ENCODE data around the gene DIP2C. TPM values are rescaled to one million over a fixed set of nuclear protein-coding genes. Genes with fewer than 3 reads are reported as not detected.

Gene DIP2C
- total RNA-seq, 2 donors from 2014 or later = 13.0 to 13.7 TPM

DNA sequence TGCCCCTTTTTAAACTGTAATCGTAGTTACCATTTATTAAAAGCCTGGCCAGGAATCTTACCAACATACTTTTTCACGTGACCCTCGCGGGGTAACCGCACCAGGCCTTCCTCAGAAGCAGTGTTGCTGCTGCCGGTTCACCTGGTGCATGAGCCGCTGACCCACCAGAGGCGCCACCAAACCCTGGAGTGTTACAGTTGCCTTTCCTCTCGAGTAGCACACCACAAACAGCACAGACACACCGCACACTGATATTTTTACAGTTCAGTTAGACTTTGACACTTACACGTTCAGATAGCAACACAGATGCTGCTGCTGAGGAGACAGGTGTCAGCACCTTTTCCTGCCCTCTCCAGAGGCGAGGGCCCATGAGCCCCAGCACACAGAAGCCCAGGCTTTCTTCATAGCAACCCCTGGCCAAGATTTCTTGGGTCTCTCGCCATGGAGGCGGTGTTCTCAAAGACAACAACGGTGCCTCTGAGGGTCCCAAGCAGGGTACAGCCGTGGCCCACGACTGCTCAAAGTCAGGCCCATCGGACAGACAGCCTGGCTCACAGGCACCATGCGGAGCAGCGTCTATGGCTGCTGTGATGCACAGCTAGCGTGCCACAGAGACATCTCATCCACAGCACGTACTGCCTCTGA lies 123.1 kb downstream of the DIP2C start:
- no peaks in the 10 kb centered on the region for H3K36me3 ChIP-seq (ENCODE audit: control insufficient read depth, insufficient read depth, low read length)
- H3K4me1 ChIP-seq (ENCODE audit: control insufficient read depth, insufficient read depth, low read length) = peaks cover 6% of the 10 kb centered on the region
- 93 to 94% methylated on average over 21 to 22 of the region's 22 CpGs for WGBS, 2 experiments (ENCODE audit: insufficient coverage in 1 of 2, insufficient read length in 1 of 2)
- peaks cover 33% of the 10 kb centered on the region for H3K9me3 Mint-ChIP-seq
- no peaks in the 10 kb centered on the region for H3K27me3 ChIP-seq (ENCODE audit: control insufficient read depth, insufficient read depth, low read length, poor library complexity, severe bottlenecking)
- H3K4me1 Mint-ChIP-seq = no peaks in the 10 kb centered on the region
- peak; percentile 36 for DNase-seq
- peaks cover 24% of the 10 kb centered on the region for H3K36me3 Mint-ChIP-seq (ENCODE audit: low read depth)
- H3K9me3 ChIP-seq (ENCODE audit: control insufficient read depth, low read length) = peaks cover 16% of the 10 kb centered on the region
- H3K9ac ChIP-seq (ENCODE audit: extremely low read depth, low read length, poor library complexity, severe bottlenecking) = no peak overlapping the region
- no peak overlapping the region for H3K27ac Mint-ChIP-seq
- no peaks in the 10 kb centered on the region for H3K27me3 Mint-ChIP-seq (ENCODE audit: insufficient read depth)
- no peak overlapping the region for H3K27ac ChIP-seq (ENCODE audit: low read depth, low read length)
- H3K4me3 Mint-ChIP-seq = no peak overlapping the region
- no peak overlapping the region for H3K4me3 ChIP-seq (ENCODE audit: low read length)
- TF ChIP-seq, protein P1, sequence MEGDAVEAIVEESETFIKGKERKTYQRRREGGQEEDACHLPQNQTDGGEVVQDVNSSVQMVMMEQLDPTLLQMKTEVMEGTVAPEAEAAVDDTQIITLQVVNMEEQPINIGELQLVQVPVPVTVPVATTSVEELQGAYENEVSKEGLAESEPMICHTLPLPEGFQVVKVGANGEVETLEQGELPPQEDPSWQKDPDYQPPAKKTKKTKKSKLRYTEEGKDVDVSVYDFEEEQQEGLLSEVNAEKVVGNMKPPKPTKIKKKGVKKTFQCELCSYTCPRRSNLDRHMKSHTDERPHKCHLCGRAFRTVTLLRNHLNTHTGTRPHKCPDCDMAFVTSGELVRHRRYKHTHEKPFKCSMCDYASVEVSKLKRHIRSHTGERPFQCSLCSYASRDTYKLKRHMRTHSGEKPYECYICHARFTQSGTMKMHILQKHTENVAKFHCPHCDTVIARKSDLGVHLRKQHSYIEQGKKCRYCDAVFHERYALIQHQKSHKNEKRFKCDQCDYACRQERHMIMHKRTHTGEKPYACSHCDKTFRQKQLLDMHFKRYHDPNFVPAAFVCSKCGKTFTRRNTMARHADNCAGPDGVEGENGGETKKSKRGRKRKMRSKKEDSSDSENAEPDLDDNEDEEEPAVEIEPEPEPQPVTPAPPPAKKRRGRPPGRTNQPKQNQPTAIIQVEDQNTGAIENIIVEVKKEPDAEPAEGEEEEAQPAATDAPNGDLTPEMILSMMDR (conservative IDR thresholded peaks at IDR 0.05) = no peak

DNA sequence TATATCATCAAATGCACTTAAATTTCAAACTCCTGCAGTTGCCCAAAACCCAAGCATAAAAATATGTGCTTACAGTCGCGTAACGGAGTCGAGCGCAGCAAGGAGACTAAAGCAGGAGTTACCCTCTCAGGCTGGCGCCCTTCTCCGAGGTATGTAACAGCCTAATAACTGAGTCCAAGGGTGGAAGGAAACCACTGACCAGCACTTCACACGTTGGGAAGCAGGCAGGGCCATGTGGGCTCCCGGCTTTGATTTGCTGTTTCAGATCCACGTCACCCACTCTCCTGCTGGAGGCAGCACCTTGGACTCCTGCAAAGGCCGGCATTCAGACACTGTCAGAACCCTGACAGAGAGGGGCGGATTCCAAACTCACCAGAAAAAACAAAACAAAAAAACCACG lies 123.8 kb downstream of the DIP2C start:
- H3K27me3 Mint-ChIP-seq (ENCODE audit: insufficient read depth) = no peaks in the 10 kb centered on the region
- H3K9ac ChIP-seq (ENCODE audit: extremely low read depth, low read length, poor library complexity, severe bottlenecking) = no peak overlapping the region
- no peak overlapping the region for H3K4me3 ChIP-seq (ENCODE audit: low read length)
- peaks cover 16% of the 10 kb centered on the region for H3K9me3 ChIP-seq (ENCODE audit: control insufficient read depth, low read length)
- peaks cover 33% of the 10 kb centered on the region for H3K9me3 Mint-ChIP-seq
- TF ChIP-seq, protein P1 (conservative IDR thresholded peaks at IDR 0.05) = no peak
- WGBS, 2 experiments (ENCODE audit: insufficient coverage in 1 of 2, insufficient read length in 1 of 2) = 94 to 98% methylated on average over 8 to 13 of the region's 13 CpGs
- no peaks in the 10 kb centered on the region for H3K27me3 ChIP-seq (ENCODE audit: control insufficient read depth, insufficient read depth, low read length, poor library complexity, severe bottlenecking)
- H3K27ac ChIP-seq (ENCODE audit: low read depth, low read length) = no peak overlapping the region
- peaks cover 2% of the 10 kb centered on the region for H3K4me1 Mint-ChIP-seq
- no peaks in the 10 kb centered on the region for H3K36me3 ChIP-seq (ENCODE audit: control insufficient read depth, insufficient read depth, low read length)
- peaks cover 6% of the 10 kb centered on the region for H3K4me1 ChIP-seq (ENCODE audit: control insufficient read depth, insufficient read depth, low read length)
- no peak overlapping the region for H3K4me3 Mint-ChIP-seq
- peak; percentile 22 for DNase-seq
- H3K36me3 Mint-ChIP-seq (ENCODE audit: low read depth) = peaks cover 24% of the 10 kb centered on the region
- H3K27ac Mint-ChIP-seq = no peak overlapping the region

DNA sequence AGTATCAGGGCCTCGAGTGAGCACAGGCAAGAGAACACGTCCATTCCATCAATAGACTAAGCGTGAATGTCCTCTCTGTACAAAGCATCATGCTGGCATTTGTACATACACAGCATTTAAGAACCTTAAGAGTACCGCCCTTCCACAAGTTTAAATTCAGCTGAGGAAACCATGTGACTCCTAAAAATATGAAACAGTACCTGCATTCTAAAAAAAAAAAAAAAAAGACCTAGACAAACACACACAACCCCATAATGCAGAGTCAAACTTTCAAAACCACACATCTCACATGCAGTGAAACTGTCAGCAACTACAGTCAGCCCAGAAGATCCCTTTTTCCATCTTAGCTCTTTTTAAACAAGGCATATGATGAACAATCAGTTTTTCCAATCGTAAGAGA lies 124.3 kb downstream of the DIP2C start:
- Histone ChIP-seq H3K4me3 (ENCODE audit: low read length) (no peak overlapping the region), H3K9ac (ENCODE audit: extremely low read depth, low read length, poor library complexity, severe bottlenecking) (no peak overlapping the region), H3K9me3 (ENCODE audit: control insufficient read depth, low read length) (peaks cover 16% of the 10 kb centered on the region), H3K27me3 (ENCODE audit: control insufficient read depth, insufficient read depth, low read length, poor library complexity, severe bottlenecking) (no peaks in the 10 kb centered on the region), H3K27ac (ENCODE audit: low read depth, low read length) (no peak overlapping the region), H3K36me3 (ENCODE audit: control insufficient read depth, insufficient read depth, low read length) (no peaks in the 10 kb centered on the region), H3K4me1 (ENCODE audit: control insufficient read depth, insufficient read depth, low read length) (peaks cover 6% of the 10 kb centered on the region)
- no peaks in the 10 kb centered on the region for H3K27me3 Mint-ChIP-seq (ENCODE audit: insufficient read depth)
- H3K36me3 Mint-ChIP-seq (ENCODE audit: low read depth) = peaks cover 21% of the 10 kb centered on the region
- H3K4me1 Mint-ChIP-seq = peaks cover 8% of the 10 kb centered on the region
- no peak for DNase-seq
- WGBS, 2 experiments (ENCODE audit: insufficient coverage in 1 of 2, insufficient read length in 1 of 2) = 93 to 94% methylated on average over 4 to 5 of the region's 5 CpGs
- H3K4me3 Mint-ChIP-seq = no peak overlapping the region
- no peak overlapping the region for H3K27ac Mint-ChIP-seq
- TF ChIP-seq, protein P1 (conservative IDR thresholded peaks at IDR 0.05) = no peak
- peaks cover 30% of the 10 kb centered on the region for H3K9me3 Mint-ChIP-seq
